8988T (cell line): ENCODE data around the gene TFB1M.
"Not testable (repeated sequence)": the region's sequence is repeated elsewhere in the genome, so short reads cannot be mapped to it uniquely, and the experiment has no call there.

Experiments used
- DNase-seq: peaks from one replicate; pipeline ENCODE4 v3.0.0; 2011

Gene TFB1M

DNA sequence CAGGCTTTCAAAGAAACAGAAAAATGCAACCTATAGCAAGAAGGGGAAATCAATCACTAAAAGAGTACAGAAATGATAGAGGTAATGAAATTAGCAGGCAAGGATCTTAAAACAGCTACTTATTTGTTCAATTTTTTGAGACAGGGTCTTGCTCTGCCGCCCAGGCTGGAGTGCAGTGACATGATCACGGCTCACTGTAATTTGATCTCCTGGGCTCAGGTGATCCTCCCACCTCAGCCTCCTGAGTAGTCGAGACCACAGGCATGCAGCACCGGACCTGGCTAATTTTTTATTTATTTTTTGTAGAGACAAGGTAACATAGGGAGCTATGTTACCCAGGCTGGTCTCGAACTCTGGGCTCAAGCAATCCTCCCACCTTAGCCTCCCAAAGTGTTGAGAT is 21.6 kb downstream of the TFB1M start:
- DNase-seq = no peak

DNA sequence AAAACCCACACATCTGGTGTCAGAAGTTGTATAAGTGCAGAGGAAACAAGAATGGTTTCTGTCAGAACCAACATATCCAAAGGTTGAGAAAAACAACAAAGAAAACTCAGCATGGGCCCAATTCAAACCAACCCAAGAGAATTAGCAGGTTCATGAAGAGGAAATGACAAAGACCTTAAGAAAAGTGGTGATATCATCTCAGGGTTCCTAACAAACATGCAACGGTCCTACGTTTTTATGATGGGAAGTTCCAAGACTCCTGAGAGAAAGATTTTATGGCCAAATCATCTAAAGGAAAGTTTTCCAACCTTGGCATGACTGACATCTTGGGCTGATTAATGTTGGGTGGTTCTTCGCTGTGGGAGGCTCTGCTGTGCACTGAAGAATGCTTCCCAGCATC is 23.0 kb downstream of the TFB1M start:
- no peak for DNase-seq

DNA sequence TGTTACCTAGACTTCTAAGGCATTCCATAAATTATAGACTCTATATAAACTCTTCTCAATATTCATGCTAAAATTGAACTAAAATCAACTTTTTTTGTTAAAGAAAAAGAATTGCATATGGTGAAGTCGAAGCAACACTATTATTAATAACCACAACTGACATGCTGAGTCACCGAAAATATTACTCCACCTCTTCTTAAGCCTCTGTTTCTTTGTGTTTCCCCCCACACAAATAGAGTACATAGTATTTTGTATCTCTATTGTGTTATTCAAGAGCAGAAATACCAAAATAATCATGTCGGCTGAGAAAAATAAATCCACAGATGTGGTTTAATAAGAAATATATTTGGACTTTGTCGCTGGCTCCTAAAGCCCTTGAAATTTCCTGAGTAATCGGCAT is 23.8 kb downstream of the TFB1M start:
- DNase-seq = no peak

DNA sequence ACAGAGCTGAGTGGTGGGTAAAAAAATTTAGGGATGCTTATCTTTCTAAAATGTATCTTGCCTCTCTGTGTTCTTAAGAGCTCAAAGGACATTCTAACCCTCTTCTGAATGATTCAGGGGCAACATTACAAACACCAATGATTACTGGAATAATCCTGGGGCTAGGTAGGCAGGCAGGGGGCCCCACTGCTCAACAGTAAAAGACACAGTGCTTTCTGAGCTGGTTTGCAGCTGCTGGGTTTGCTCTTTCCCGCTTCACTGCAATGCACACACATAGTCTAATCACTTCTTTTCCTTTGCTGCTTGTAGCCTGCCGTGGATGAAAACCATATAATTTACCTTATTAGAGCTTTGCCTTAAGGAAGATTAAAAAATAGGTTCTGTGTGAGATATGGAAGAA is 26.5 kb downstream of the TFB1M start:
- DNase-seq = no peak

DNA sequence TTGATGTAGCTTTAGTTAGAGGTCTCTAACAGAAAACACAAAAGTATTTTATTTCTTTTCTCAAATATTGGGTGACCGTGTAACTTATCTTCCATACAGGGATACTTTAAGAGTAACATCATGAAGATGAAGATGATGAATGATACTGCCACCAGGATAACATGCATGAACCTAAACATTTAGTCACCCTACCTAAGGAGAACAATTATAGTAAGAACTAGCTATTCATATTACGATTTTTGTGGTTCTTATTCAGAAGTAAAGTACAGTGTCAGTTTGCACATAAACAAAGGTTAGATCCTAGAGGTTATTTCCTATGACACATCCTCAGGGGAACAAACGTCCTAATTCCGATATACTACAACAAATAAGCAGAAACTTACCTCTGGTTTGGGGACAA is 29.5 kb downstream of the TFB1M start:
- DNase-seq = no peak

DNA sequence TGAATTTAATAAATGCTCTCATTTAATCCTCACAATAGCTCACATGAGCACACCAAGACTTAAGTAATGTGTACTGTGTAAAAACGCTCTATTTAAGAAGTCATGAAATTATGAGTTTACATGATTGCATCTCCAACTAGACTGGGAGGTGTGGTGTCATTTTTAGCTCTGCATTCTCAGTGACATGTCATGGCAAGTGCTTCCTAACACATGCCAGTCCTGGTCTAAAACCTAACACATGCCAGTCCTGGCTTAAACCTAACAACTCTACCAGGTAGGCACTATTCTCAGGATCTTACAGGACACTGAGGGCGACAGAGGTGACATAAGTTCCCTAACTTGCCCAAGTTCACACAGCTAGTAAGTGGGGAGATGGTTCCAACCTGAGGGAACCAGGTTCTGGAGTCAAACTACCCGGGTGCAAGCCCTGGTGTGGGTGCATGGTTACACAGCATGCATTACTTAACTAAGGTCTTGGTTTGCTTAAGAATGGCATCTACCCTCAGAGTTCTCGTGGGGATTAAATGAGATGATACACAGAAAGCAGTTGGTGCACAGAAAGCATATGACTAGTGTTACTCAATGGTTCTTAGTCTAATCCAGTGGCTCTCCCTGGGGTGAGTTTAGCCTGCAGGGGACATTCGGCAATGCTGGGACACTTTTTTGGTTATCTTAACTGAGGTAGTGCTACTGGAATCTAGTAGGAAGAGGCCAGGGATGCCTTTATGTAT is 35.8 kb downstream of the TFB1M start:
- no peak for DNase-seq

DNA sequence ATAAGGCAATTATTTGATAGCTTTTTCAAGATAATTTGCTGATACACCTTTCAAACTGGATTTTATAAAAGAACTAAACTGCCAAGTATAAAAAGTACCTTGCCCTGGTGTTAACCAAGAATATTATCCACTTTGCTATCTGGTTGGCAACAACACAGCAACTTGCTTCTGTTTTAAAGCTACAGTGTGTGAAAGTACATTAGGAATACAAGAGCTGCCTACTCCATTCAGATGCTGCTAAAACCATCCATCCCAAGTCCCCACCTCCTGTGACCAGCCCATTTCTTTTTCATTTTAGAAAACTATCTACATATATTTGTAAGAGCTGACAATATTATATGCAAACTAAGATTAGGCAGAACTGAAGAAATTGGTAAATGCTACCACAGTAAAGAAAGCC is 37.6 kb downstream of the TFB1M start:
- DNase-seq = no peak

DNA sequence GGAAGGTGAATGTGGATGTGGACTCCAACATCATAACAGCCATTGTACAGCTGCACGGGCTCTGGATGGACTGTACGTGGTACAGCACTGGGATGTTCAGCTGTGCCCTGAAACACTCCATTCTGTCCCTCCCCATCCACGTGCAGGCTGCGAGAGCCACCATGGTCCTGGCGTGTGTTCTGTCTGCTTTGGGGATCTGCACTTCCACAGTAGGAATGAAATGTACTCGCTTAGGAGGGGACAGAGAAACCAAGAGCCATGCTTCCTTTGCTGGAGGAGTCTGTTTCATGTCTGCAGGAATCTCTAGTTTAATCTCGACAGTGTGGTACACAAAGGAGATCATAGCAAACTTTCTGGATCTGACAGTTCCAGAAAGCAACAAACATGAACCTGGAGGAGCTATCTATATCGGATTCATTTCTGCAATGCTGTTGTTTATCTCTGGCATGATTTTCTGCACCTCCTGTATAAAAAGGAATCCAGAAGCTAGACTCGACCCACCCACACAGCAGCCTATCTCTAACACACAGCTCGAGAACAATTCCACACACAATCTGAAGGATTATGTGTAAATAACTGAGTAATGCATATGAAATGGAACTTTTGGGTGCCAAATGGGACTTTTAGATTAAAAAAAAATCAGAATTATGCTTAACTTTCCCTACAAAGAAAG is 38.3 kb downstream of the TFB1M start:
- no peak for DNase-seq

DNA sequence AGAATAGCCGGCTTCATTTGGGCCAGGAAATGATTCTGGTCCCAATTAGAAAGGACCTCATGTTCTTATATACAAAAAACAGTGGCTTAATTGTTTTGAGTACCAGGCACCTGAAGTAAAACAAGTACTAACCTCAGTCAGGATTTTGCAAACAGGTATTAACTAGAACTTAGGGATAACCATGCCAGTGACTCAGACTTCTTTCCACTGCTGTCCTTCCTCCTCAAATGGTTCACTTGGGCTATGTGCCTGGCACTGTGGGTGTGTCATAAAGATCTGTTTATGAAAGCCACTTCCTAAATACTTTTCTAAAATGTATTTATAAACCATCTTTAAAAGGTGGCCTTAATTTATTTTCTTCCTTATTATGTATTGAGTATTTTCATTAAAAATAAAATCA is 39.8 kb downstream of the TFB1M start:
- DNase-seq = no peak

DNA sequence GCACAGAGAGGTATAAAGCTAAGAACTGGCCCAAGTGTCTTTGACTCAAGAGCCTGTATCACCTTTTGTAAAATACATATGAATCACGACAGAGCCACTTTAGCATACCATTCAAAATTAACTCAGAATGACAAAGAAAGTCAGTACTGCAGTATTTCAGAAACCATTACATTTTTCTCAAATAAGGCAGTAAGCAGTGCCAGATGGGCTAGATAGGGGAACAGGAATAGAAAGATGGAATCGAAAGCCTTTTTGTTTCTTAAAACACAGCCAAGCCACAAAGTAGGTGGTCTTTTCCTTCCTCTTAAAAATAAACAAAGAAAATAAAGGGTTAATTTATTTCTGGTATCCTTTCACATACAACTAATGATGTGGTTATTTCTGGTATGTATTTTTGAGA is 40.2 kb downstream of the TFB1M start:
- DNase-seq = no peak

DNA sequence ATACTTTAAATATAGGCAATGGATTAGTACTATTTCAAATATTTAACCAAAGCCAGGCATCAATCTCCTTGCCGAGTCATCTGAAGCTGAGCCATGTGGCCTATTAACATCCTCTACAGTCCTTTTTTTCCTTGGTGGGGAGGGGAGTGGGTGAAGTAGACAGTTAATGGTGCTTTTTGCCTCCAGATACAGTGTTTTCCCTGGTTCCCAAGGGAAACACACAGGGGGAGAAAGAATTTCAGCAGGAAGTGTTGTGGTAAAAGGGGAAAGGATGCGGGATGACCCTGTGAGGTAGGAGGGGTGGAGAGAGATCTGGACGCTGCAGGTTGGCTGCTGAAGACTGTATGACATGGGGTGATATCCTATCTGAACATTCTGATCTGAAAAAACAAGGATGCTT is 40.9 kb downstream of the TFB1M start:
- no peak for DNase-seq

DNA sequence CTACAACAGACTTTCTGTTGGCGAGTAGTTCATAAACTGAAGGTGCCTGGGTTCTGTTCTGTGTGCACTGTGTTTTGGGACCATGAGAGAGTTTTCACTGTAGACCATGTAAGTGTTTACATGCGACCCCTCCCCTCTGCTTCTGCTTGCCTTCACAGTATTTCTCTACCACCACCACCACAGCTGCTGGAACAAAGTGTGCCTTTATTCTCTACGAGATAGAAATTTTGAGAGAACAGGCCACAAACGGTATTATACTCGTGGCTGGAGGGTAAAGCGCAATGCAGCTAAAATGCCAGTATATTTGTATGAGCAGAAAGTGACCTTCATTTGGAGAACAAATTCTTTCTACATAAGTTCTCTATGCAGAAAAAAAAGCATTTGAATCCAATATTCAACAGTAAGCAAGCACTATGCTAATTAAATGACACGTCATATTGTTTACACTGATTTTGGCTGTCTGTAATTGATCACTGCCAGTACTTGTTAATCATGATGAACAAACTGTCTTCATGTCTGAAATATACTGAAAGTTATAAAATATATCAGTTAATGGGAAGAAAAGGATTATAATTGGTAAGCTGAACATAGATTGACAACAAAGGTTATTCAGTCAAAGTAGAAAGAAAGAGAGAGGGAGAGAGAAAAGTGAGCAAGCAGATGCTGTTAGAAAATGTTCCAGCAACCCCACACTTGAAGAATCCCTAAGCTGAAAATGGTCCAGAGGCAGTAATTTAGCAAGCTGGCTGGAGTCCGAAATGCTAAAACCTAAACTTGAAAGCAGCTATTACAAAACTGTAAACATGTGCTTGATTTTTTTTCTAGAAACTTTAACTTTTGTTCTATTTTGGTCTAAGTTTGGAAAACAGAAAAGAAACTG is 41.7 kb downstream of the TFB1M start:
- DNase-seq = no peak

DNA sequence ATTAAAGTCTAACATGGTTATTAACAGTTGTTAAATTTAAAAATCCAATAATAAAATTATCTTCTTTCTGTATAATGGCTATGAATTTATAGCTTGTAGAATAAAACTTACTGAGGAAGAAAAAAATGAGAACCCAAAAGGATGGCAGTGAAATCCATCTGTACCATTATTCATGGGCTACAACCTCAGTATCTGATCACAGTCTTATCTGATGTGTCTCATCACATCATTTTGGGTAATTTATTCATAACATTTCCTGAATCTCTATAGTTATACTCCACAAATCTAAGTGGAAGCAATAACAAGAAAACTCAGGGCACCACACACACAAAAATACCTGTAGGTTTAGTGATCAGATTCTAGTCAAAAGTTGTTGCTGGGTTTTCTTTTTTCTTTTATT is 43.1 kb downstream of the TFB1M start:
- no peak for DNase-seq

DNA sequence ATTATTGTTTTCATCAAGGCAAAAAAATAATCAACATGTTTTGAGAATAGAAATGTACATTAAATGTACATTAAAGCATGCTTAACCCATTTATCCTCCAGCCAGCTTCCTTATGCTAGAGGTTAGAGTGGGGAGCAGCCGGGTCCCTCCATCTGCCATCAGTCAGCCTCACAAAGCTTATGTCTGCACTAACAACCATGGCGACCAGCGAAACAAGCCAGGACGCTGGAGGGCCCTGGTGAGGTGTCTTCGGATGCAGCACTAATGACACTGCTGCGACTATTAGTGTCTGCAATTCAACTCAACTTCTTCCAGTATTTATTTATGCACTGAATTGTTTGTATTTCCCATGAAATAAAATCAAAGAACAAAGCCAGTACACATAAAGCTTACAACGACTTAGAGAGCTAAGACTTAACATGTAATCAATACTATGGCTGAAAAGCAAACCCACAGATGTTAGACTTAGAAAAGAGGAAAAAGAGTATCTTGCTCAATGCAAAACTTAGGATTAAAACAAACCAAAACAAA is 43.7 kb downstream of the TFB1M start:
- DNase-seq = no peak

DNA sequence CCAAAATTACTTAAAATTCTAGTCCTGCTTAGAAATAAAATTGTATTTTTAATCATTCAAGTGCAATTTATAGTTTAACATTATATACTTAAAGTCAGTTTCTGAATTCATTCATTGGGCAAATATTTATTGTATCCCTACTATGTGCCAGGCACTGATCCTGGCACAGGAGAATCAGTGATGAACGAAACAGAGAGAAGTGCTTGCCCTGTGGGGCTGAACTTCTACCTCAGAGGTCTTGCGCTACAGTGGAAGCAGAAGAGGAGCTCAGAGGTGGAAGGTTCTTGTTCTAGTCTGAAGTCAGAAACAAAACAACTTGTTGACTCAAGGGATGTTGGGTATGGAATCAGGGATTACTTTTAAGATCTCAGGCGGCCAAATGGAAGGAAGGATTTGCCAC is 44.5 kb downstream of the TFB1M start:
- no peak for DNase-seq

DNA sequence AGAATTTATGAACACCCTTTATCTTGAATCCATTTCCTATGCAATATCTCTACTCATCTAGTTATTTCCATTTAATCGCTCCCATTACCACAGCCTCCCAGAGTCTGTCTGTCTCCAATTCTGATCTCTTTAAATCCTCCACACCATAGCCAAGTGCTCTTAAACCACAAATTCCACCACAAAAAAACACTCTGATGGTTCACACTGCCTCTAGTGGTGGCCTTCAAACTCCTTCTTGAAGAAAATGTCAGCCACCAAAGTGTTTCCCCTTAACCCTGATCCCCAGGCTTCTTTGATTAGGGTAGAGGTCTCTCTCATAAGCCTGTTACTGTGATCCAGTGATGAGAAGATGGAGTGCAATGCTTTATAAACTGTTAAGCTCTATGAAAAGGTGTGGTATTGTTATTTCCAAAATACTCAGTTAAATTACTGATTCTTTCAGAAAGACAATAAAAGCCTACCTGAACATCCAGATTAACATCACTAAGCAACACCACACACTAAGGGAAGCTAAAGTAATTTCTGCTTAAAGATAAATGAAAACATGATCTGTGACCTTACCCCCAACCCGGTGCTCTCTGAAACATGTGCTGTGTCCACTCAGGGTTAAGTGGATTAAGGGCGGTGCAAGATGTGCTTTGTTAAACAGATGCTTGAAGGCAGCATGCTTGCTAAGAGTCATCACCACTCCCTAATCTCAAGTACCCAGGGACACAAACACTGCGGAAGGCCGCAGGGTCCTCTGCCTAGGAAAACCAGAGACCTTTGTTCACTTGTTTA is 46.0 kb downstream of the TFB1M start:
- not testable (repeated sequence) for DNase-seq

DNA sequence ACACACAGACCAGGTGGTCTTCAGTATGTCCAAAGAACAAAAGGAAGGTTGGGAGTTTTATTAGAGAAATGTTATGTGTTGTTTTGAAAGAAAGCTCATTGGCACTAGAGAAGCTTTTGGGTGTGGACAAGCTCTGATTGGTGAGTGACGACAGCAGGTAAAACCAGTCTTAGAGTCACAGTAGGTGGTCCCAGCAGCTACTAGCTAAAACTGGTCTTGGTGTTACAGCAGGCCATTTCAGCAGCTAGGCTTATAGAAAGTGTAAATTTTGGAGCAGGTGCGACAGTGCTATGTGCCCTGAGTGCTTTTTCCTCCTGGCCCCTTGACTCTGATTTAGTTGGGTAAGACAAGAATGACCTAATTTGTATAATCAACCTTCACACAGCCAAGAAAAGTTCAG is 46.9 kb downstream of the TFB1M start:
- no peak for DNase-seq

DNA sequence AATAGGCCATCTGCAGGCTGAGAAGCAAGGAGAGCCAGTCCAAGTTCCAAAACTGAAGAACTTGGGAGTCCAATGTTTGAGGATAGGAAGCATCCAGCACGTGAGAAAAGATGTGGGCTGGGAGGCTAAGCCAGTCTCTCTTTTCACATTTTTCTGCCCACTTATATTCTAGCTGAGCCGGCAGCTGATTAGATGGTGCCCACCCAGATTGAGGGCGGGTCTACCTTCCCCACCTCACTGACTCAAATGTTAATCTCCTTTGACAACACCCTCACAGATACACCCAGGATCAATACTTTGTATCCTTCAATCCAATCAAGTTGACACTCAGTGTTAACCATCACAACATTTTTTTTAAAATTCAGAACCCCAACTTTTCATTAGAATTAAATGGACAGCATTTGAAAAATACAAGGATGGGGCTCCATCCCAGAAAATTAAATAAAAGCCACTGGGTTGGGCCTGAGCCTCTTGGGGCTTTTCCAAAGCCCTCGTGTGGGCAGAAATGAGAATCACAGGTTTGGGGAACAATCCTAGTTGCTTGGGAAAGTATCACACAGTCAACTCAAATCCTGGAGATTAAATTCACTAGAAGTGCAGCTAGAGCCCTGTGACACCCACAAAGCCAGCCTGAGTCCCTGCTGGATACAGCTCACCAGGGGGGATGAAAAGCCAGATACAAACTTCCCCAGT is 48.3 kb downstream of the TFB1M start:
- no peak for DNase-seq

DNA sequence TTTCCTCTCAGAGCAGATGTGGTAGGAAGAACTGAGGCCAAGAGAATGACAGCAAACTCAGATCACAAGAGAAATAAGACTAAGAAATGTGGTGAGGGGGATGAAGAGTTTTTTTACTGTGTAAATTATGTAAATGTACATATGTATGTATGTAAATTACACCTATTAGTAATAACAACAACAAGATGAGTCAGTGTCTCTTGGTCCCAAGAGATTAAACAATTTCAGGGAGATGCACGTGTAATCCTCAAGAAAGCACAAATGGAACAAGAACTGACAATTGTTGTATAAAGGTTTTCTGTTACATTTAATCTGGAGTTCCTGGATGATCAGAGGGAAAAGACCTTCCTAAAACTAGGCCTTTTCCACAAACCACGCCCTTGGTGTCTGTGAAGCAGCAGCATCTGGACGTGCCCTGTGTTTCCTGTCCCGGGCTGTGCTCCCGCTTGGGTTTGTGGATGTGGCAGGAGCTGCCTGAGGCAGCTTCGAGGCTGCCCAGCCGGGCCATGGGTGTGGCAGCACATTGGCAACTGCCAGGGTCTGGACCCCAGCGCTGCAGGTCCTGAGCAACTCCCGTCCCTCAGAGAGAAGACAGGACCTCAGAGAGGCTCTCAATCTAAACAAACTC is 49.5 kb downstream of the TFB1M start:
- no peak for DNase-seq

DNA sequence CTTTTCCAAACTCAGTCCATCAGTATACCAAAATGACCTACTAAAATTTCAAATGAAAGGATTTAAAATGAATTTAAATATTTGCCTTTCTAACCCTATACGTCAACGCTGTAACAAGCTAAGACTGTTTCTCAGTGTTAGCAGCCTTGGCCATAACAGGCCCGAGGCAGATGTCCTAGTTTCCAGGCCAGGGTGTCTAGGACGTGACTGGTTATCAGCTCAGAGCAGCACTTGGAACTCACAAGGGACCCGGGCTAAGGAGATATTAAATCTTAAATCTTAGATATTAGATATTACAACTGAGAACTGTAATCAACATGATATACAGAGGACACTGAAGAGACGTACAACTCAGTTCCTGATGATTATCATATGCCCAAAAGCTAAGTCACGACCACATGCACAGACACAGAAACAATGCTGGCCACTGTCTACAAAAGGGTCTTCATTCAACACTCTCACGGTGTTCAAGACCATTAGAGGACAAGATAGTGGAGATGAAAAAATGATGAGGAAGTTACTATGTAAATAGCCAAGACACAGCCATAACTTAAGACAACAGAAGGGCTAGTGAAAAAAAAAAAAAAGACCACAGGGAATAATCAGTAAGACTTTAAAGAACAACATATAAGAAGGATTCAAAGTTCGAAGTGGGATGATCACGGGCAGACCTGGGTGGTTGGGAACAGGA is 50.8 kb downstream of the TFB1M start, which contains the start of gene CLDN20:
Gene CLDN20 (plus strand): TSS at position 641 of the 691 bp plus-strand sequence. CDS start 11,707 bp downstream, outside the sequence.
- DNase-seq = no peak

DNA sequence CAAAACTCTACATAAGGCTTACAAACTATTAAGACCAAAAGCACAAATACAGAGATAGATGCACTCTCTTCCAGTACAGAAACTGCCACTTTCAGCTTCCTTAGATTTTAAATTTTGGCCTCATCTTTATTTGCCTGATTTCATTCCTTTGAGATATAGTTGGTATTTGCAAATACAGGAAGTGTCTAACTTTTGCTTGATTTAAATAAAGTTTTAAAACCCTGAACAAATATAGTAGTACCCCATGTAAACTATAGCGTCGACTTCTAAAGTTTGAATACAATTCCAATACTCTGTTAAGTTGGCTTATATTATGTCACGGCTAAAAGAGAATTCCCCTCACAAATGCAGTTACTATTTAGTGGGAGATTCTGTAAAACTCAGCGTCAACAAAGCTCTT is 51.6 kb downstream of the TFB1M start:
- no peak for DNase-seq
